ENCODE data around the gene BEAN1. TPM values are rescaled to one million over a fixed set of nuclear protein-coding genes. Genes with fewer than 3 reads are reported as not detected.

BEAN1 gene
- total RNA-seq, 1 experiment from 2014 or later = 1.9 TPM

DNA sequence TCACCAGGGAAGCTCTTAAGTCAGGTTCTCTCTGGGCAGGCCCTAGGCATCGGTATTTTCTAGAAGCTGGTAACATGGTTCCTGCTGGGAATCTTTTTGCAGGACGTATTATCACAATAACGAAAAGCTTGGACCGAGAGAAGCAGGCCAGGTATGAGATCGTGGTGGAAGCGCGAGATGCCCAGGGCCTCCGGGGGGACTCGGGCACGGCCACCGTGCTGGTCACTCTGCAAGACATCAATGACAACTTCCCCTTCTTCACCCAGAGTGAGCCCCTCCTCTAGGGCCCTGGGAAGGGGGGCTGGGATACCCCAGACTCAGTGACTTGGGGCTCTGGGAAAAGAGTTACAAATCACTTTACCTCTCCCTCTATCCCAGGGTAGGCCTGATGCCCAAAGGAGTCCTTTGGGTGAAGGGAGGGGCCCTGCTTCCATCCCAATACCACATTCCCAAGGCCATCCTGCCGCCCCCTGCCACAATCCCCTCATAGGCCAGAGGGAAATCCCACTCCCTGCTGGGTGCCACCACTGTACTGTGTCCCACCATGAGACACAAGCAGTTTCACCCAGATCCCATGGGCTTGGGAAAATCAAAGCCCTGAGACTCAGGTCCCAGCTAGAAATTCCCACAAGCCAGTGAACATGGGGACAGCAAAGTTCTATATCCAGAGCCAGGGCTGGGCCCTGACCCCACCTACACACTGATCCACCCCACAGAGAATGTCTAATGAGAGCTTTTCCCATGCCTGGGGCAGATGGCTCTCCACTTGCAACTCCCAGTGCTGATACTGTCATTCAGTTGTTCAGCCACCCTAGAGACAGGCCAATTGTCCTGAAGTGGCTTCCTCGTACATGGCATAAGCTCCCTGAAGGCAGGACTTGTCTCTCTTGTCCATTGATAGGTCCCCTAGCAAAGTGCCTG, 37.6 kb upstream of the BEAN1 start:
- ChIA-PET POLR2A (ENCODE audit: unreplicated experiment) (no interaction called here), CTCF (no interaction called here)
- H3K9me3 ChIP-seq (ENCODE audit: low read length) = no peaks in the 10 kb centered on the region
- H3K27me3 ChIP-seq (ENCODE audit: low read length) = no peaks in the 10 kb centered on the region
- no peak overlapping the region for H3K4me3 ChIP-seq (ENCODE audit: low read length)
- H4K20me1 ChIP-seq (ENCODE audit: low read length) = no peaks in the 10 kb centered on the region
- H3K4me1 ChIP-seq (ENCODE audit: insufficient read depth, low read length) = no peaks in the 10 kb centered on the region
- no peak overlapping the region for H2AFZ ChIP-seq (ENCODE audit: low read length)
- no peak for DNase-seq
- H3K9me2 ChIP-seq (replicated peaks; ENCODE audit: low read length) = no peaks in the 10 kb centered on the region
- no peak overlapping the region for H3K27ac ChIP-seq (ENCODE audit: low read length)
- H3K79me2 ChIP-seq (ENCODE audit: low read length) = no peaks in the 10 kb centered on the region
- no peaks in the 10 kb centered on the region for H3K36me3 ChIP-seq (ENCODE audit: low read depth, low read length)
- ATAC-seq = no peak
- no peak overlapping the region for H3K4me2 ChIP-seq (ENCODE audit: low read length)
- intact Hi-C loops (cut with micrococcal nuclease) = no loop called here
- H3F3A ChIP-seq (ENCODE audit: low read length, unreplicated experiment) = no peaks in the 10 kb centered on the region
- TF ChIP-seq, protein P1, sequence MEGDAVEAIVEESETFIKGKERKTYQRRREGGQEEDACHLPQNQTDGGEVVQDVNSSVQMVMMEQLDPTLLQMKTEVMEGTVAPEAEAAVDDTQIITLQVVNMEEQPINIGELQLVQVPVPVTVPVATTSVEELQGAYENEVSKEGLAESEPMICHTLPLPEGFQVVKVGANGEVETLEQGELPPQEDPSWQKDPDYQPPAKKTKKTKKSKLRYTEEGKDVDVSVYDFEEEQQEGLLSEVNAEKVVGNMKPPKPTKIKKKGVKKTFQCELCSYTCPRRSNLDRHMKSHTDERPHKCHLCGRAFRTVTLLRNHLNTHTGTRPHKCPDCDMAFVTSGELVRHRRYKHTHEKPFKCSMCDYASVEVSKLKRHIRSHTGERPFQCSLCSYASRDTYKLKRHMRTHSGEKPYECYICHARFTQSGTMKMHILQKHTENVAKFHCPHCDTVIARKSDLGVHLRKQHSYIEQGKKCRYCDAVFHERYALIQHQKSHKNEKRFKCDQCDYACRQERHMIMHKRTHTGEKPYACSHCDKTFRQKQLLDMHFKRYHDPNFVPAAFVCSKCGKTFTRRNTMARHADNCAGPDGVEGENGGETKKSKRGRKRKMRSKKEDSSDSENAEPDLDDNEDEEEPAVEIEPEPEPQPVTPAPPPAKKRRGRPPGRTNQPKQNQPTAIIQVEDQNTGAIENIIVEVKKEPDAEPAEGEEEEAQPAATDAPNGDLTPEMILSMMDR (conservative IDR thresholded peaks at IDR 0.05; ENCODE audit: low read depth, low read length) = no peak
- TF ChIP-seq EZH2 (IDR thresholded peaks at IDR 0.05; ENCODE audit: low read length, unreplicated experiment) = no peak
- TF ChIP-seq EZH2phosphoT487 (IDR thresholded peaks at IDR 0.05; ENCODE audit: borderline replicate concordance, low read length) = no peak
- no peak overlapping the region for H3K9ac ChIP-seq (ENCODE audit: low read length)
- BruUV-seq (replicated peaks) = no TSS peak

DNA sequence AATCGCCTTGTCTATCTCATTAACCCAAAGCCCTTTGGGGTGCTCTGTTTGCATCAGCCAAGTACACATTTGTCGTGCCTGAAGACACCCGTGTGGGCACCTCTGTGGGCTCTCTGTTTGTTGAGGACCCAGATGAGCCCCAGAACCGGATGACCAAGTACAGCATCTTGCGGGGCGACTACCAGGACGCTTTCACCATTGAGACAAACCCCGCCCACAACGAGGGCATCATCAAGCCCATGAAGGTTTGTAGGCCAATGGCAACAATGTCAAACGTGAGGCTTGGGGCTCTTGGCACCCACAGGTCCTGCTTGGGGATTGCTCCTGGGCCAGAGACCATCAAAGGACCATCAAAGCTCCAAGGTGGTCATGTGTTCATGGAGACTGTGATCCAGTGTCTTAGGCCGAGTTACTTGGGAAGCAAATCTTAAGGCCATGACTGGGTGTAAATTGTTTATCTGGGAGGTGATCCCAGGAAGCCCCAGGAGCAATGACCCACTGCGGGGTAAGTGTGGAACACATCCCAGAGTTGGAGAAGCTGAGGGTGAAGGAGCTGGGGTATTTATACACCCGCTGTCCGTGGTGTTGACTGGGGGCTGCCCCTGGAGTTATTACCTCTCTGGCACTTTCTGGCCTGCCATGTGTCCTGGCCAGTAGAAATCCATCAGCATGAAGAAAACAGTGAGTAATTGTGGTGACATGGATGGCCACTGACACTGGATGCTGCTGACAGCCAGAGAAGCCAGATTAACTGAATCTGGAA, 36.6 kb upstream of the BEAN1 start:
- no peak for DNase-seq
- Histone ChIP-seq H3K9me2 (replicated peaks; ENCODE audit: low read length) (no peaks in the 10 kb centered on the region), H2AFZ (ENCODE audit: low read length) (no peak overlapping the region), H3K4me2 (ENCODE audit: low read length) (no peak overlapping the region), H3K36me3 (ENCODE audit: low read depth, low read length) (no peaks in the 10 kb centered on the region), H3K27me3 (ENCODE audit: low read length) (no peaks in the 10 kb centered on the region), H3K9ac (ENCODE audit: low read length) (no peak overlapping the region), H3F3A (ENCODE audit: low read length, unreplicated experiment) (no peaks in the 10 kb centered on the region), H3K27ac (ENCODE audit: low read length) (no peak overlapping the region), H3K9me3 (ENCODE audit: low read length) (no peaks in the 10 kb centered on the region), H4K20me1 (ENCODE audit: low read length) (no peaks in the 10 kb centered on the region), H3K4me3 (ENCODE audit: low read length) (no peak overlapping the region), H3K4me1 (ENCODE audit: insufficient read depth, low read length) (no peaks in the 10 kb centered on the region), H3K79me2 (ENCODE audit: low read length) (no peaks in the 10 kb centered on the region)
- intact Hi-C loops (cut with micrococcal nuclease) = no loop called here
- ChIA-PET CTCF (no interaction called here), POLR2A (ENCODE audit: unreplicated experiment) (no interaction called here)
- ATAC-seq = no peak
- no TSS peak for BruUV-seq (replicated peaks)
- TF ChIP-seq EZH2phosphoT487 (IDR thresholded peaks at IDR 0.05; ENCODE audit: borderline replicate concordance, low read length) (no peak), EZH2 (IDR thresholded peaks at IDR 0.05; ENCODE audit: low read length, unreplicated experiment) (no peak)
- TF ChIP-seq, protein P1 (conservative IDR thresholded peaks at IDR 0.05; ENCODE audit: low read depth, low read length) = no peak

Data from PC-3 (cell line).